Measurements from ENCODE around the gene DNAJA1. TPM values are rescaled to one million over a fixed set of nuclear protein-coding genes. Genes with fewer than 3 reads are reported as not detected.

Gene DNAJA1
- total RNA-seq (2022), result 186 and 194 TPM in 2 replicates
- Bru-seq, nascent RNA, result percentile 97 among the genes with signal in this experiment
- BruChase-seq, experiment 1, labeled RNA remaining after a 6-hour chase, result percentile 98 among the genes with signal in this experiment
- percentile 97 among the genes with signal in this experiment for BruChase-seq, experiment 2, labeled RNA remaining after a 2-hour chase
- long read RNA-seq, transcript DNAJA1-201 (9 exons, 2,381 nt), result major isoform, 317 of 360 reads
- long read RNA-seq, partial matches to known transcripts, result 27 of 360 reads
- long read RNA-seq, other reads (novel, unspliced or antisense), result 16 of 360 reads

GRCh38 chr9:33024966-33025571, at the start of gene DNAJA1:
TSS of gene DNAJA1 (plus strand) at chr9:33025273. CDS start at chr9:33026485, 1,212 bp downstream.
- intact Hi-C loops (cut with micrococcal nuclease; ENCODE audit: unreplicated experiment), result no loop called here
- Mint-ChIP-seq H3K4me3 (ENCODE audit: low read depth, unreplicated experiment) (peak within 1 kb of the TSS; percentile 77), H3K36me3 (ENCODE audit: insufficient read depth, unreplicated experiment) (peaks cover 65% of the 10 kb centered on the region), H3K4me1 (ENCODE audit: low read depth, unreplicated experiment) (peaks cover 31% of the 10 kb centered on the region), H3K9me3 (ENCODE audit: low read depth, unreplicated experiment) (no peaks in the 10 kb centered on the region), H3K27ac (ENCODE audit: unreplicated experiment) (peak within 1 kb of the TSS; percentile 77), H3K27me3 (ENCODE audit: unreplicated experiment) (no peaks in the 10 kb centered on the region)
- CTCF ChIA-PET, result no interaction called here
- TF ChIP-seq CTCF (IDR thresholded peaks at IDR 0.05; ENCODE audit: unreplicated experiment), result no peak
- DNase-seq, result peak; percentile 91
- no TSS peak for BruUV-seq (replicated peaks)

- no TSS peak for BruUV-seq (replicated peaks)
- H3K9me3 Mint-ChIP-seq (ENCODE audit: low read depth, unreplicated experiment), result no peaks in the 10 kb centered on the region
- H3K36me3 Mint-ChIP-seq (ENCODE audit: insufficient read depth, unreplicated experiment), result peaks cover 6% of the 10 kb centered on the region
- no peak for TF ChIP-seq CTCF (IDR thresholded peaks at IDR 0.05; ENCODE audit: unreplicated experiment)
- H3K4me3 Mint-ChIP-seq (ENCODE audit: low read depth, unreplicated experiment), result no peak overlapping the region
- no peaks in the 10 kb centered on the region for H3K4me1 Mint-ChIP-seq (ENCODE audit: low read depth, unreplicated experiment)
- no peak overlapping the region for H3K27ac Mint-ChIP-seq (ENCODE audit: unreplicated experiment)
- intact Hi-C loops (cut with micrococcal nuclease; ENCODE audit: unreplicated experiment), result no loop called here
- DNase-seq, result no peak
- CTCF ChIA-PET, result no interaction called here
- no peaks in the 10 kb centered on the region for H3K27me3 Mint-ChIP-seq (ENCODE audit: unreplicated experiment)
Measured at GRCh38 chr9:32978051-32978450, 47.0 kb upstream of the DNAJA1 start.

- no peak for TF ChIP-seq CTCF (IDR thresholded peaks at IDR 0.05; ENCODE audit: unreplicated experiment)
- BruUV-seq (replicated peaks), result no TSS peak
- no peaks in the 10 kb centered on the region for H3K4me1 Mint-ChIP-seq (ENCODE audit: low read depth, unreplicated experiment)
- no peak overlapping the region for H3K27ac Mint-ChIP-seq (ENCODE audit: unreplicated experiment)
- peaks cover 21% of the 10 kb centered on the region for H3K36me3 Mint-ChIP-seq (ENCODE audit: insufficient read depth, unreplicated experiment)
- H3K27me3 Mint-ChIP-seq (ENCODE audit: unreplicated experiment), result no peaks in the 10 kb centered on the region
- intact Hi-C loops (cut with micrococcal nuclease; ENCODE audit: unreplicated experiment), result no loop called here
- no peak for DNase-seq
- CTCF ChIA-PET, result no interaction called here
- H3K4me3 Mint-ChIP-seq (ENCODE audit: low read depth, unreplicated experiment), result no peak overlapping the region
- no peaks in the 10 kb centered on the region for H3K9me3 Mint-ChIP-seq (ENCODE audit: low read depth, unreplicated experiment)
Measured at GRCh38 chr9:32986971-32987370, 38.1 kb upstream of the DNAJA1 start.

- no peak for DNase-seq
- TF ChIP-seq CTCF (IDR thresholded peaks at IDR 0.05; ENCODE audit: unreplicated experiment), result no peak
- no peak overlapping the region for H3K27ac Mint-ChIP-seq (ENCODE audit: unreplicated experiment)
- CTCF ChIA-PET, result no interaction called here
- no peaks in the 10 kb centered on the region for H3K4me1 Mint-ChIP-seq (ENCODE audit: low read depth, unreplicated experiment)
- H3K36me3 Mint-ChIP-seq (ENCODE audit: insufficient read depth, unreplicated experiment), result peaks cover 20% of the 10 kb centered on the region
- no TSS peak for BruUV-seq (replicated peaks)
- H3K4me3 Mint-ChIP-seq (ENCODE audit: low read depth, unreplicated experiment), result no peak overlapping the region
- intact Hi-C loops (cut with micrococcal nuclease; ENCODE audit: unreplicated experiment), result no loop called here
- no peaks in the 10 kb centered on the region for H3K9me3 Mint-ChIP-seq (ENCODE audit: low read depth, unreplicated experiment)
- no peaks in the 10 kb centered on the region for H3K27me3 Mint-ChIP-seq (ENCODE audit: unreplicated experiment)
Measured at GRCh38 chr9:32989660-32990059, 35.4 kb upstream of the DNAJA1 start.
